CD14-positive monocyte (primary cell): ENCODE data around the gene KIF1A. TPM values are rescaled to one million over a fixed set of nuclear protein-coding genes. Genes with fewer than 3 reads are reported as not detected.

ENCODE experiments used
- DNase-seq, 3 donors: peaks; one replicate each; pipeline ENCODE4 v3.0.0-alpha.2; 2011 to 2022
- H2AFZ ChIP-seq: 2 replicates; pipeline ENCODE4 v1.6.0; 2012; ENCODE audit warnings: mild to moderate bottlenecking, low read depth, low read length, inconsistent platforms; ENCODE audit not compliant: insufficient read depth, poor library complexity, severe bottlenecking
- H3K27ac ChIP-seq, 2 donors: 1 replicate in 1 of 2; 2 replicates in 1 of 2; pipeline ENCODE4 v1.5.1; 2012 to 2013; ENCODE audit warnings: low read length in 2 of 2, control low read depth in 1 of 2, inconsistent platforms in 1 of 2, low read depth in 1 of 2, mild to moderate bottlenecking in 1 of 2
- H3K27me3 ChIP-seq, 2 donors: one replicate each; pipeline versions ENCODE4 v1.6.0 to v1.6.1; 2011 to 2013; ENCODE audit warnings: low read length in 2 of 2; ENCODE audit not compliant: control insufficient read depth in 2 of 2, insufficient read depth in 2 of 2
- H3K36me3 ChIP-seq, 2 donors: replicated peaks in 1 of 2; 1 replicate in 1 of 2; 2 replicates in 1 of 2; pipeline versions ENCODE4 v1.5.1 to v1.6.1; 2012 to 2013; ENCODE audit warnings: low read length in 2 of 2, control low read depth in 1 of 2, inconsistent platforms in 1 of 2, mild to moderate bottlenecking in 1 of 2; ENCODE audit not compliant: insufficient read depth in 2 of 2, control insufficient read depth in 1 of 2
- H3K4me1 ChIP-seq, 2 donors: 1 replicate in 1 of 2; 2 replicates in 1 of 2; pipeline versions ENCODE4 v1.5.1 to v1.6.1; 2012 to 2013; ENCODE audit warnings: low read length in 2 of 2, control low read depth in 1 of 2, inconsistent platforms in 1 of 2, mild to moderate bottlenecking in 1 of 2, moderate library complexity in 1 of 2; ENCODE audit not compliant: insufficient read depth in 2 of 2, control insufficient read depth in 1 of 2
- H3K4me2 ChIP-seq: replicated peaks from 2 replicates; pipeline ENCODE3; 2012; ENCODE audit warnings: low read length, moderate library complexity, mild to moderate bottlenecking; ENCODE audit not compliant: poor library complexity, severe bottlenecking; ENCODE audit errors: extremely low read depth
- H3K4me3 ChIP-seq, 3 experiments: fragments of 200-600 bp in 1 of 3; sonication (generic) in 1 of 3; replicated peaks in 1 of 3; 1 replicate in 2 of 3; 2 replicates in 1 of 3; pipeline ENCODE4 v1.5.1; 2011 to 2013; ENCODE audit warnings: low read length in 3 of 3, mild to moderate bottlenecking in 3 of 3, control low read depth in 2 of 3, low read depth in 2 of 3, inconsistent platforms in 1 of 3, moderate library complexity in 1 of 3
- H3K79me2 ChIP-seq: 2 replicates; pipeline ENCODE4 v1.6.0; 2012; ENCODE audit warnings: mild to moderate bottlenecking, control low read depth, inconsistent platforms, low read length, moderate library complexity; ENCODE audit not compliant: insufficient read depth
- H3K9ac ChIP-seq: 2 replicates; pipeline ENCODE4 v1.6.0; 2017; ENCODE audit warnings: low read length, mild to moderate bottlenecking; ENCODE audit not compliant: insufficient read depth, poor library complexity, severe bottlenecking
- H3K9me3 ChIP-seq, 2 donors: replicated peaks in 1 of 2; 1 replicate in 1 of 2; 2 replicates in 1 of 2; pipeline versions ENCODE4 v1.5.1 to v1.6.1; 2012 to 2013; ENCODE audit warnings: low read length in 2 of 2, control low read depth in 1 of 2; ENCODE audit not compliant: control insufficient read depth in 1 of 2, insufficient read depth in 1 of 2
- H4K20me1 ChIP-seq: 2 replicates; pipeline ENCODE4 v1.6.0; 2012; ENCODE audit warnings: mild to moderate bottlenecking, low read length, control low read depth, moderate library complexity; ENCODE audit not compliant: insufficient read depth
- H3K27ac Mint-ChIP-seq, 7 donors: one replicate each; pipeline ENCODE4 v1.8.0; 2020; ENCODE audit warnings: mild to moderate bottlenecking in 7 of 7, mixed read lengths in 7 of 7, moderate library complexity in 6 of 7, inconsistent platforms in 2 of 7
- H3K27me3 Mint-ChIP-seq, 3 donors: one replicate each; pipeline ENCODE4 v1.8.0; 2021 to 2022; ENCODE audit warnings: low read depth in 3 of 3, mild to moderate bottlenecking in 3 of 3, mixed read lengths in 3 of 3, moderate library complexity in 3 of 3, inconsistent platforms in 1 of 3
- H3K36me3 Mint-ChIP-seq, 2 donors: one replicate each; pipeline ENCODE4 v1.8.0; 2020; ENCODE audit warnings: mixed read lengths in 2 of 2, inconsistent platforms in 1 of 2, mild to moderate bottlenecking in 1 of 2
- H3K4me1 Mint-ChIP-seq: one replicate; pipeline ENCODE4 v1.8.0; 2020; ENCODE audit warnings: mild to moderate bottlenecking, mixed read lengths
- H3K4me3 Mint-ChIP-seq, 2 donors: one replicate each; pipeline ENCODE4 v1.8.0; 2020; ENCODE audit warnings: mild to moderate bottlenecking in 2 of 2, mixed read lengths in 2 of 2, moderate library complexity in 1 of 2
- H3K9me3 Mint-ChIP-seq, 7 donors: one replicate each; pipeline ENCODE4 v1.8.0; 2020 to 2022; ENCODE audit warnings: mixed read lengths in 7 of 7, mild to moderate bottlenecking in 6 of 7, moderate library complexity in 6 of 7, inconsistent platforms in 2 of 7
- WGBS: methylation state at CpG from one replicate; pipeline ENCODE4 v1.1.5; 2013; ENCODE audit warnings: missing lambda C conversion rate; ENCODE audit not compliant: insufficient coverage; 5-methylcytosine and 5-hydroxymethylcytosine counted together
- intact Hi-C, 2 donors: fragments of 100-400 bp; cut with micrococcal nuclease; formaldehyde crosslinking; loops; one replicate each; pipeline versions ENCODE4 v1.15.0 to v1.15.1; 2023
- polyA plus RNA-seq, 3 donors: library from polyadenylated mRNA; depleted of rRNA in 1 of 3; unstranded in 2 of 3; stranded (reverse) in 1 of 3; fragments of 300-500 nt in 2 of 3; fragments of >200 nt in 1 of 3; fragmentation: Illumina TruSeq in 2 of 3; gene quantifications; 1 replicate in 2 of 3; 2 replicates in 1 of 3; pipeline ENCODE4 v1.2.3, GENCODE V29; 2012 to 2021
- TF ChIP-seq, protein P1 (sequence below): fragments of 200-600 bp; IDR thresholded peaks from one replicate; pipeline ENCODE4 v1.8.0; 2022; ENCODE audit warnings: antibody characterized with exemption, mild to moderate bottlenecking

Gene KIF1A
- polyA plus RNA-seq, 3 donors = not detected

DNA sequence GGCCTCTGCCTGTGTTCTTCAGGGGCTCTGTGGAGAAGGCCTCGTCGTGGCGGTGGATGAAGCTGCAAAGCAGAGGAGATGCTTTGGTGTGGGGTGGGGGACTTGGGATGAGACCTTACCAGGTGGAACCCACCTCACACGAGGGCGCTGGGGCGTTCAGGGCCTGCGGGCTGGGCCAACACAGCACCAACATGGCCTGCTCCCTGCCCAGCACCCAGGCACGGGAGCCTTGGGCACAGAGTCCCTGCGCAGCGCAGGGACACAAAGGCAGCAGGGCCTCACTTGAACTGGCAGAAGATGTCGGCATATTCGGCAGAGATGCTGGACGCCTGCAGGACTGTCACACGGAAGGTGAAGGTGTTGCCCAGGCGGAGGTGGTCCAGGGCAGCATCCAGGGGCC is 74.6 kb downstream of the KIF1A start:
- no peak for DNase-seq
- no peak overlapping the region for H3K27ac Mint-ChIP-seq
- no peaks in the 10 kb centered on the region for H3K79me2 ChIP-seq
- H3K27me3 ChIP-seq = no peaks in the 10 kb centered on the region
- H3K4me2 ChIP-seq = no peak overlapping the region
- no peaks in the 10 kb centered on the region for H3K9me3 Mint-ChIP-seq
- no peaks in the 10 kb centered on the region for H3K36me3 Mint-ChIP-seq
- TF ChIP-seq, protein P1, sequence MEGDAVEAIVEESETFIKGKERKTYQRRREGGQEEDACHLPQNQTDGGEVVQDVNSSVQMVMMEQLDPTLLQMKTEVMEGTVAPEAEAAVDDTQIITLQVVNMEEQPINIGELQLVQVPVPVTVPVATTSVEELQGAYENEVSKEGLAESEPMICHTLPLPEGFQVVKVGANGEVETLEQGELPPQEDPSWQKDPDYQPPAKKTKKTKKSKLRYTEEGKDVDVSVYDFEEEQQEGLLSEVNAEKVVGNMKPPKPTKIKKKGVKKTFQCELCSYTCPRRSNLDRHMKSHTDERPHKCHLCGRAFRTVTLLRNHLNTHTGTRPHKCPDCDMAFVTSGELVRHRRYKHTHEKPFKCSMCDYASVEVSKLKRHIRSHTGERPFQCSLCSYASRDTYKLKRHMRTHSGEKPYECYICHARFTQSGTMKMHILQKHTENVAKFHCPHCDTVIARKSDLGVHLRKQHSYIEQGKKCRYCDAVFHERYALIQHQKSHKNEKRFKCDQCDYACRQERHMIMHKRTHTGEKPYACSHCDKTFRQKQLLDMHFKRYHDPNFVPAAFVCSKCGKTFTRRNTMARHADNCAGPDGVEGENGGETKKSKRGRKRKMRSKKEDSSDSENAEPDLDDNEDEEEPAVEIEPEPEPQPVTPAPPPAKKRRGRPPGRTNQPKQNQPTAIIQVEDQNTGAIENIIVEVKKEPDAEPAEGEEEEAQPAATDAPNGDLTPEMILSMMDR = no peak
- H3K9ac ChIP-seq = no peak overlapping the region
- WGBS = 96% methylated on average over 12 of the region's 15 CpGs
- H3K4me3 Mint-ChIP-seq = no peak overlapping the region
- H3K27me3 Mint-ChIP-seq = peaks cover 1 to 9% (median 4%) of the 10 kb centered on the region in 3 donors
- no peak overlapping the region for H2AFZ ChIP-seq
- H4K20me1 ChIP-seq = no peaks in the 10 kb centered on the region
- no peaks in the 10 kb centered on the region for H3K4me1 ChIP-seq
- H3K36me3 ChIP-seq = no peaks in the 10 kb centered on the region
- H3K4me3 ChIP-seq = no peak overlapping the region
- no peak overlapping the region for H3K27ac ChIP-seq
- intact Hi-C loops = no loop called here
- H3K4me1 Mint-ChIP-seq = no peaks in the 10 kb centered on the region
- no peaks in the 10 kb centered on the region for H3K9me3 ChIP-seq

DNA sequence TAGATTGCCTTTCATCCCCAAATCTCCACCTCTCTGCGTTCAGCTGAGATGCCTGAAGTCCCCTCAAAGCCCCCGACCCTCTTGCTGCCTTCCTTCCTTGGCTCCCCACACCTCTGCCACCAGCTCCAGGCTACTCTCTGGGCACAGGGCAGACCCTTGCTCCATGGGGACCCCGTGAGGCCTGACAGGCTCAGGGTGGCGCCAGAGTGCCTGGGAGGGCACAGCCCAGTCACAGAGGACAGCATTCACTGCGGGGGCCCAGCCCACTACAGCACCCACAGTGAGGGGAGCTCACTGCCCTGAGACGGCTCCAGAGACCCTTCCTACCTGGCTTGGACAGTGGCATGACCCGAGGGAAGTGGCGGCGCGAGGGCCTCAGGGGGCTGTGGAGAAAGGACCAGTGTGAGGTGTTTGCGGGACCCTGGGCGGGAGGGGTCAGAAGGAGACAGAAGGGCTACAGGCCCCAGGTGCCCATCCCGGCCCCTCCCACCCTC is 77.4 kb downstream of the KIF1A start:
- Histone ChIP-seq H3K4me1 (no peaks in the 10 kb centered on the region), H3K9me3 (no peaks in the 10 kb centered on the region), H3K4me2 (no peak overlapping the region), H3K4me3 (no peak overlapping the region), H3K9ac (no peak overlapping the region), H4K20me1 (no peaks in the 10 kb centered on the region), H3K27me3 (no peaks in the 10 kb centered on the region), H3K36me3 (no peaks in the 10 kb centered on the region), H3K27ac (no peak overlapping the region), H3K79me2 (no peaks in the 10 kb centered on the region), H2AFZ (no peak overlapping the region)
- Mint-ChIP-seq H3K27me3 (peaks cover 2 to 12% (median 5%) of the 10 kb centered on the region in 3 donors), H3K36me3 (no peaks in the 10 kb centered on the region), H3K4me3 (no peak overlapping the region), H3K9me3 (peaks cover 0 to 1% (median 0%) of the 10 kb centered on the region in 7 donors), H3K4me1 (no peaks in the 10 kb centered on the region), H3K27ac (no peak overlapping the region)
- DNase-seq = no peak
- TF ChIP-seq, protein P1 = no peak
- 84% methylated on average over 4 of the region's 13 CpGs for WGBS
- intact Hi-C loops = no loop called here
